GM12892 (cell line): Measurements from ENCODE around the gene MXD4.
"Not testable (repeated sequence)": the region's sequence is repeated elsewhere in the genome, so short reads cannot be mapped to it uniquely, and the experiment has no call there.

ENCODE experiments used
- DNase-seq: peaks from one replicate; pipeline ENCODE4 v3.0.0; 2011; ENCODE audit not compliant: insufficient read length
- FAIRE-seq: peaks from 2 replicates; lab custom pipeline; 2011; peaks lifted over from hg19 to GRCh38; lab: Jason Lieb, UNC
- POLR2A ChIP-seq: IDR thresholded peaks from 2 replicates; pipeline ENCODE4 v1.6.1; 2011; ENCODE audit warnings: low read depth, low read length, control low read depth
- POLR2AphosphoS5 ChIP-seq: IDR thresholded peaks from 2 replicates; pipeline ENCODE4 v1.6.1; 2011; ENCODE audit warnings: low read depth, low read length, control low read depth
- TAF1 ChIP-seq: IDR thresholded peaks from 2 replicates; pipeline ENCODE4 v1.6.1; 2011; ENCODE audit warnings: low read depth, mild to moderate bottlenecking, control low read depth, low read length, borderline replicate concordance

The MXD4 gene

GRCh38 chr4:2217726-2218125, 44.2 kb downstream of the MXD4 start:
- DNase-seq: no peak
- no peak for TF ChIP-seq TAF1
- no peak for TF ChIP-seq POLR2A
- no peak for TF ChIP-seq POLR2AphosphoS5
- no peak for FAIRE-seq

GRCh38 chr4:2212831-2213230, 49.1 kb downstream of the MXD4 start:
- DNase-seq: no peak
- FAIRE-seq: no peak
- TF ChIP-seq POLR2A (no peak), POLR2AphosphoS5 (no peak), TAF1 (no peak)

- FAIRE-seq, DNase-seq: not testable (repeated sequence)
Measured at GRCh38 chr4:2202789-2203188, 59.1 kb downstream of the MXD4 start.
